Inferior parietal cortex (tissue), 1 donor: ENCODE measurements around the gene TMEM200C.
"Not testable (repeated sequence)": the region's sequence is repeated elsewhere in the genome, so short reads cannot be mapped to it uniquely, and the experiment has no call there.

Experiments
- DNase-seq: peaks from one replicate; pipeline ENCODE4 v3.0.0-alpha.2; 2016; ENCODE audit errors: extremely low spot score

The TMEM200C gene

DNA sequence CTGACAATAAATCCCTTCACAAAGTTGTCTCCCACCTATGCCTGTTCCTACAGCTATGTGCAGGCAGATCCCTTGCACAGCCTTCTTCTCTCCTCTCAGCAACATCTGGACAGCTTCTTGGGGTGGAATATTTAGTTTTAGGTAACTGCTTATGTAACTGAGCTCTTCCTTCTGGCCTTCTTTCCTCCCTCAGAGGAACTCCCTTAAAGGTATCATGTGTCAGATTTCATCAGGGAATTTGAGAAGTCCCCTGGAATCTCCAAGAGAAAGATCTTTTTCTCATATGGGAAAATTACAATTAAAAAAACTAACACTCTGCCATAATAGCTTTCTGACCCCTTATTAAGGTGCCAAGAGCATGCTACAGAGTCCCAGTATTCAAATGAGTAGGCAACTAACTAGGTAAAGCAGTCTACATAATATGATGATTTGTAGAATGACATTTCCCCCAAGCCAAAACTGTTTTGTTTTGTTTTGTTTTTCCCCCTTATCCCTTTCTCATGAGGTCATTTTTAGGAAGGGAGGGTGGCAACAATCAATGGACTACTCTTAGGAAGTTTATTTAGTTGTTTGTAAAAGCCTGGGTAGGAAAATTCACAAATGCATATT is 2.4 kb downstream of the TMEM200C start:
- DNase-seq: no peak

DNA sequence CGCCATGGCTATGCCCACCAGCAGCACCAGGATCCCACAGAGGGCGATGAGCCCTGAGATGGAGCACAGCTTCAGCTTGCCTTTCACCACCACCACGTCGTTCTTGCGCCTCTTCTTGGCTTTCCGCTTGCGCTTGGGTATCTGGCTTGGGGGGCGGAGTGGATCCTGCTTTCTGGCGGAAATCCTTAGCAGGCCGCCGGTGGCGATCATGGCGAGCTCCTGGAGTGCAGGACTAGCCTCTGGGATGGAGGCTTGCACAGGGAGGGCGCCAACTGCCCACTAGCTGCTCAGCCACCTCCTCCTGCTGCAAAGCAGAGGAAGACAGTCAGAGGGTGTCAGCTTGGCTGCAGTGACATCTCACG is 3.5 kb downstream of the TMEM200C start:
- no peak for DNase-seq

DNA sequence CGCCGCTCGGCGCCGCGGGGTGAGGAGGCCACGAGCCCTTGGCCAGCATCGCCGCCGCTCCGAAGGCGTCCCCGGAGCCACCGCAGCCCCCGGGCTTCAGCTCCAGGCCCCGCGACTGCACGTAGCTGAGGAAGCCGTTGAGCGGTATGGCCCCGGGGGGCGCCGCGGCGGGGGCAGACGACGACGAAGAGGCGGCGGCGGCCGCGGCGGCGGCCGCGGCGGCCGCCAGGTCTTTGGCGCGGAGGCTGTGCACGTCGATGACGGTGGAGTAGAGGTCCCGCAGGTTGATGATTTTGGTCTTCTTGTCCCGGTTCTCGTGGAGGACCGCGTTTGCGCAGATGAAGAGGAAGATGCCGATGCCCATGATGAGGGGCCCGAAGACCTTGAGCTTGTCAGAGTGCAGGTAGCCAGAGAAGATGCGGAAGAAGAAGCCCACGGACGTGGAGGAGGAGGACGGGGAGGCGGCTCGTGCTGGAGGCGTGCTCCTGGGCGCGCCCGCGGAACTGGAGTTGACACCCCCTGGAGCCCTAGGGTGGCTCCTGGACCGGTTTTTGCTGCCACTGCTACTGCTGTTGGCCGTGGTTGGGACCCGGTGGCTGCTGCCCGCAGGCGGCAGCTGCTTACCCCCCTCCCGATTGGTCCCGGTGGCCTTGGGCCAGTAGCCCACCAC is 4.0 kb downstream of the TMEM200C start:
- no peak for DNase-seq

DNA sequence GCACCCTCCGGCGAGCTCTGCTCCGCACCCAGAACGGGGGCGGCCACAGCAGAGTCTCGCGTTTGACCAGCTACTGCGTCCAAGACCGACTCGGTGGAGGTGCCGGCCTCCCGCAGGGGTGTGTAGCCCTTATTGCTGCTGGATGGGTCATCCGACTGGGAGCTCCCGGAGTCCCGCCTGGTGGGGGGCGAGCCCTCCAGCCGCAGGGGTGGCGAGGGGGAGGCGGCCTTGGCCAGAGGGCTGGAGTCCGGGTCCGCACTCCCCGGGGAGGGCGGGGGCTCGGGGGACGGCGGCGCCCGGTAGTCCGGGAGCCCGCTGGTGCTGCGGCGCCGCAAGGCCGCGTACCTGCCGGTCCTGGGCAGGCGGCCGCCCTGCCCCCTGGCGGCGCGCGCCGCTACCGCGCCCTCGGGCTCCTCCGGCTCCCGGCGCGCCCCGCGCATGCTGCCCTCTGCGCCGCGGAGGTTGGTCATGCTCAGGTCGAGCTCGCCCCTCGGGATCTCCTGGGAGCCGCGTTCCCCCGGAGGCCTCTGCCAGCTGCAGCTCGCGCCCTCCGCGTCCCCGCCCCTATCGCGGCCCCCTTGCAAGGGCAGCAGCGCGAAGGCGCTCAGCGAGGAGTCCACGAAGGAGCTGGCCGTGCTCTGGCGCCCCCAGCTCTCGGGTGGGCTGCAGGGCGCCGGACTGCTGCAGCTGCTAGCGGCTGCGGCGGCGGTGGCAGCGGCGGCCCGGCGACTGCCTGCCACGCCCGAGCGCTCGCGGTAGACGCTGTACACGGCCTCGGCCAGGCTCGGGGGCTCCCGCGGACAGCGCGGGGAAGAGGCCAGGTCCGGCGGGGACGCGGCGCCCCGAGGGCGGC is 4.8 kb downstream of the TMEM200C start:
- no peak for DNase-seq

DNA sequence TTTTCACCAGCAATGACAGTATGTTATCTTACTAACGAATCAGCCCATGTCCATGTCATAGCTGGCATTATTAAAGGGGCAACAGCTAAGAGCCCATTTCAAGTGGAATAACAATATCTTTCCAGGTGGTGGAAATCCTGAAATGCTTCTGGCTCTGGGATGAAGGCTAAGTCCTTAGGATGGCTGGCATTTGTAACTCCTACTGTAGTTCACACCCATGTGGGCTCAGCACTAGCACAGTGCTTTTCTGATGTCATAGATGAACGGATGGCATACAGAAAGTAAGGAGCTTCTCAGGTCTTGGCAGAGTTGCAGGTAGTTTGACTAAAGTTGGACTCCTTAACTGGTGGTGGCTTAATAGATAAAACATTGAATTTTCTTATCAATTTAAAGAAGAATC is 10.0 kb downstream of the TMEM200C start:
- DNase-seq: no peak

DNA sequence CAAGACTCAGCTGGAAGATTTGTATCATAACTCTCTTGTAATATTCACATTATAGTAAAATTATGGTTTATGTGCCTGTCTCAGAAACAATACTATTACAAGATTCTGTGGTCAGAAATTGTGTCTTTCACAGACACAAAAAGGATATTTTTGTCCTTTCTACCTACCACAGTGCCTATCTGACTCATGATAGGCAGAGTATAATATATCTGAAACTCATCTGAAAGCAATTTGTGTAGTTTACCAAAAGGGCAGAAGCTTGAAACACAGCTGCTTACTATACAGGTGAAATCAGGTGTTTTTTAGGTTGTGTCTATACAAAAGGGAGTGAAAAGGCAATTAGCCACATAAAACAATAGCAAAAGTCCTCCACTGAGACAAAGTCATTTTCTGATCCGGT is 10.9 kb downstream of the TMEM200C start:
- no peak for DNase-seq

DNA sequence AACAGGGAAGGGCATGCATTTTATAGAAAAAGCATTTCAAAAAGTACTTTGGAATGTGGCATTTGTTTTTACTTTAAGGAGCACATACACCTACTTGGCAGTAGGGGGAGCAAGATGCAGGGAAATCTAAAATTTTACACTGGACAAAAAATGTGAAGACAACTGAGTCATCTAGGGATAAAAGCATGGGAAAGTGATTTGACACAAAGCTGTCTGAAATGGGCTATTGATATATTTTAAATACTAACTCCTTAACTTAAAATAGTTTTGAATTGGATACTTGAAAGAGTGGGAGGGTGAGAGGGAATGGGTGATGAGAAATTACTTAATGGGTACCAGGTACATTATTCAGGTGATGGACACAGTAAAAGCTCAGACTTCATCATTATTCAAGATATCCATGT is 15.8 kb downstream of the TMEM200C start:
- DNase-seq: peak; percentile 66

DNA sequence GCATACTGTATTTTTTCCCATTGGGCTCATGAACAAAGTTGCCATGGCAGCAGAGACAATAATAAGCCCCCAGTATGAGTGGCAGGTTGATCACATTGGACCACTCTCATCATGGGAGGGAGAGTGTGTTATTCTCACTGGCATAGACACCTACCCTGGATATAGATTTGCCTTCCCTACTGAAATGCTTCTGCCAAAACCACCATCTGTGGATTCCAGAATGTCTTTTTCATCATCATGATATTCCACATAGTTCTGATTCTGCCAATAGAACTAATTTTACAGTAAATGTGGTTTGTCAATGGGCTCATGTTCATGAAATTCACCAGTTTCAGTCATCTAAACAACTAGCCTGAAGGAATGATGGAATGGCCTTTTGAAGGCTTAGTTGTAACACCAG is 18.4 kb downstream of the TMEM200C start:
- no peak for DNase-seq

DNA sequence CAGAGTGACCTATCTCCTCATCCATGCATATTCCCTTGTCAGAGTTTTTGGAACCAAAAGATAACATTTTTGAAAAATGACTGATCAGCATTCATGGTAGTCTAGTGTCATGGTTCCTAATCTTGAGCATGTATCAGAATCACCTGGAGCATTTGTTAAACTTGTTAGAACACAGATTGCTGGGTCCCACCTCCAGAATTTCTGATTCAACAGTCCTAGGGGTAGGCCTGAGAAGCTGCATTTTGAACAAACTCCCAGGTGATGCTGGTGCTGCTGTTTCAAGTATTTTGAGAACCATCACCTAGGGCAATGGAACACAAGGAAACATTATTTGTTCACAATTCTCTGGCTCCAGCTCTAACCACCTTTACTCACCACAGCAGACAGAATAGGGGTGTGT is 21.0 kb downstream of the TMEM200C start:
- DNase-seq: no peak

DNA sequence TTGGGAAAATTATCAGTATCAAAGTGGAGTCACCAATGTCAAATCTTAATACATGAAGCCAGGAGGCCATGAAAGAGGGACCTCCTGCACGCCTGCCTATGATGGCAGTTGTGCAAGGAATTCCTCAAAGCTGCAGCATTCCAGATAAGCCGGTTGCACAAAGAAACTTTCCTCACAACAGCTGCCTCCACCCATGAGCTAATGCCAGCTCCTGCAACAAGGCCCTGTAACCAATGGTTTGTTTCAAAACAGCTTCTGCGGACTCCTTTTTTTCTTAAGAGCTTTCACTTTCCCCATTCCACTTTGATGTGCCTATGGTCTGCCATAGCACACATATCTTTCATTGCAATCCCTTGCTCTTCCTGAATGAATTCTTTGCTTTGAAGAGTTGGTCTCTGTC is 22.4 kb downstream of the TMEM200C start:
- DNase-seq: no peak

DNA sequence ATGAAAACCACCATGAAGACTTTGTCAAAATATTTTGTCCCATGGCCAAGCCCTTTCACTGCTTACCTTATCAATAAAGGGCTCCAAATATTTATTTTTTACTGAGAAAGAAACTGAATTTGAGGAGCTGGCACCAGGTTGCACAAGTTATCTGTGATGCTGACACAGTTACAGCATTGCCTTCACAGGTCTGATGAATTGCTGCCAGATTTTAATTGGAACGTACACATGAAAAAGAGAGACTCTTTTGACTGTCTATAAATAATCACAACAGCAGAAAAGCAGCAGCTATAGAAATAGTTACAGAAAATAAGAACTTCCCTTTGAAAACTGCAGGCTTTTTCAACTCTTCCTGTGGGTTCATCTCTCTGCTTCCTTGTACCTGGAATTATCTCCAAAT is 23.9 kb downstream of the TMEM200C start:
- no peak for DNase-seq

DNA sequence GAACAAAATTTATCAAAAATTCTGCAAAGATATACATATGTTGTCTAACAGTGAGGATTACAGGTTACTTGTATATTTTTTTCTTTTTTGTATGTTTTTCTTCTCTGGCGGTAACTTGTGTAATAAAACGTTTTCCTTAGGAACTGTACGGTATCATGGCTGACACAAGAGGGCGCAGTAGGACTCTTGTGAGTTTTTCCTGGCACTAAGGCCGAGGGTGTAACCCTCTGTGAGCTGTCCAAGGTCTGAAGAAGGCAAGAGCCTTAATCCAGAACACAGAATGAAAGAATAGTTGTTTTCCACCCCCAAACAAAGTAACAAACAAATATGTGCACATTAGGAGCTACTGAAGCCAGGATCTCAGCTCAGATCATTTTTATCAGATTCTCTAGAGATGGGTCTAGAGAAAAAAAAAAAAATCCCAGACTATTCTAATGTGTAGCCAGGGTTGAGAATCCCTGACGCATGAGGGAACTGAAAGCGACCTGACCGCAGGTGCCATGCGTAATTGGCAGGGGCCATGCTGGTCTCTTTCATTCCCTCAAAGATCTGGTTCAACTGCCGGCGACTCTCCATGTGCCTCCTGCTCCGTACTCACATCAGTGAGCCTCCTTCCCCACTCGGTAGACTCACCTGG is 27.0 kb downstream of the TMEM200C start:
- DNase-seq: peak; percentile 89

DNA sequence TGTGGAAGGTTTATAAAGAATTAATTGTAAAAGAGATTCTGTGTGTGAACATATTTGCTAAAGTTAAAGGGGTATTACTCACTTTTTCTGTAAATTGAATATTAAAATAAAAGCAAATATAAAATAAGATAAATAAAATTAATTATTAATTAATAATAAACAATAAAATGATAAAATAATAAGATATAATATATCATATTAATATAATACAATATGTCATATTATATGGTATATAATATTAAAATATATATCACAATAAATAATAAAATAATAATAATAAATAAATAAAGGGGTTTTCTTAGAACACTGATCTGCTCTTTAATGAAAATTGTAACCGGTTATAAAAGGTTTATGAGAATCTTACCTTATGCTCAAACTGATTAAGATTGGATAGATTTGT is 29.8 kb downstream of the TMEM200C start:
- no peak for DNase-seq

DNA sequence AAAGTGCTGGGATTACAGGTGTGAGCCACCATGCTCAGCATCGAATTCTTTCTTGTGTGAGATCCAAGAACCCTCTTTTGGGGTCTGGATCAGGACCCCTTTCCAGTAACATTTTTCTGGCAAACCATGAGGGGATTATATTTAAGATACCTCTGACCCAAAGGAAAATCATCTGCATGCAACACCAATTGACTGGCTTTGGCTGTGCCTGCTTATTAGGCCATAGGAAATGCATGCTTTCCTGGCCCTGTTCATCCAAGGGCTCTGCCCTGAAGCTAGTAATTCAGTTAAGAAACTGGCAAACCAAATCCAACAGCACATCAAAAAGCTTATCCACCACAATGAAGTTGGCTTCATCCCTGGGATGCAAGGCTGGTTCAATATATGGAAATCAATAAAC is 33.2 kb downstream of the TMEM200C start:
- not testable (repeated sequence) for DNase-seq

DNA sequence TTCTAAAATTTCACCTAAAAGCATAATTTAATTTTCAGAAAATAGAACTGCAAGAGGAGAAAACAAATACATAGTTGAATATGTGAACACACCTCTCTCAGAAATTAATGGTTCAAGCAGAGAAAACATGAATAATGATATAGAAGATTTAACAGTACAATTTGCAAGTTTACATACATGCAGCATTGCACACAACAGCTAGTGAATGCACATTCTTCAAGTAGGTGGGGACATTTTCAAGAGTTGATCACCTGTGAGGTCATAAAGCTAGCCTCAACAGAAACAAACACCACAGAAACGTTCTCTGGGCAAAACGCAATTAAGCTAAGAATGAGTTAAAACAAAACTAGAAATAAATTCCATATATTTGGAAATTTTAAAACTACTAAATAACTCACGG is 38.1 kb downstream of the TMEM200C start:
- DNase-seq: no peak

DNA sequence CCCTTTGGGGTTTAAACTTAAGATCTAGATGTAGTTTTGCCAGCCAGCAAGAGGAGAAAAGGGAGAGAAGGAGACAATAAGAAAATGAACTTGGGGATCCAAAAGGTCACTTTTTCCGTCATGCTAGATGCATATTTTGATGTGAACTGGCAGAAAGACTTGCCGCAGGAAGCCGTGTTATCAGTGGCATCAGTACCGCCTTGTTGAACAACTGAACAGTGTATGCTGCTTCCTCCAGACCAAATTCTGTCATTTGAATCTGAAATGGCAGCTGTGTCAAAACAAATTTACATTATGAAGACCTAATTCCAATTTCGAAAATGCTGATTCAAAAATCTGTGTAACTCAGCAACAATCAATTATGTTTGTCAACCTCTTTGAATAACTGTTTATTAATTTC is 42.1 kb downstream of the TMEM200C start:
- DNase-seq: no peak

DNA sequence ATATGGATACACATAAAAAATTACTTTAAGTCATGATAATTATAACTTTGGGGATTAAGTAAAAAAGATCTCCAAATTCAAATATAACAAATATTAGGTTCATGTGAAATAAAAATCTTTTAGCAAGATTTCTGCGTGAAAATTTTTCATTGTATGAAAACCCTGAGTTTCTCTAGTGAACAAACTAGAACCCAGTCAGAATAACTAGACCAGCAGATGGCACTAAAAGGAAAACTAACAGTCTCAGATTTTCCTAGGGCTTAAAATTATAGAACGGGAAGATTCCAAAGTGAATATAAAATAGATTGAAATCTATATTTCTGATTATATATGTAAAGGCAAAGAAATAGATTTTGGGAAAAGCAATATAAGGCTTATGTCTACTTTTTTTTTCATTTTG is 43.3 kb downstream of the TMEM200C start:
- peak; percentile 34 for DNase-seq

DNA sequence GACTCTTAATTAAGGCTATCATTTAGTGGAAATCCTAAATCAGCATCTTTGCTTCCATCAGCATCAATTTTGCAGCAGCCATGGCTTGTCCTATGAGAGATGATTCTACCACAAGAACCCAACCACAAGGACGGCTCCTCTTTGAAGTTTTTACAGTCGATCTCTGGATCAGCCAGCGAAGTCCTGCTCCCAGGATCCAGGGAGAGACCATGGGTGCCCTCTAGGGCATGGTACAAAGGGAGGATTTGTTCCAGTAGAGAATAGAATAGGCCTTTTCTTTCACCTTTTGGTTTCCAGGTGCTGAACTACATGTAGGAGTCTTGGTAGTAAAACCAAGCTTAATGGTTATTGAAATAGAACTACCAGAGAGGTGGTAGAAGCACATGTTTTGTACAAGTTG is 52.7 kb downstream of the TMEM200C start:
- no peak for DNase-seq

DNA sequence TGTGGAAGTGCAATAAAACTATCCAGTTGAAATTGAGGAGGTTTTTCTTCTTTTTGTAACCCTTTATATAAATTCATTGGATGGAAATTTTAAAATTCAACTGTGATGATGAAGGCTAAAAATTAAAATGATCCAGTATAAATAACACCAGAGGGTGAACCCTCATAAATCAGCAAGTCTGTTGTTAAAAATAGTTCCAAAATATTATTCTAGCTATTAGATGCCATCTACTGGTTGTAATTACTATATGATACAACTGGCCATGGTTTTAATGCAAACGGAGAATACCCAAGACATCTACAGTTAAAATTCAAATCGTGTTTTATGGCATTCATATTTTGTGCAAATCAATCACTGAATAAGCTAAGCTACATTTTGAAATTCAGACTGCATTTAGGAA is 53.8 kb downstream of the TMEM200C start:
- DNase-seq: no peak

DNA sequence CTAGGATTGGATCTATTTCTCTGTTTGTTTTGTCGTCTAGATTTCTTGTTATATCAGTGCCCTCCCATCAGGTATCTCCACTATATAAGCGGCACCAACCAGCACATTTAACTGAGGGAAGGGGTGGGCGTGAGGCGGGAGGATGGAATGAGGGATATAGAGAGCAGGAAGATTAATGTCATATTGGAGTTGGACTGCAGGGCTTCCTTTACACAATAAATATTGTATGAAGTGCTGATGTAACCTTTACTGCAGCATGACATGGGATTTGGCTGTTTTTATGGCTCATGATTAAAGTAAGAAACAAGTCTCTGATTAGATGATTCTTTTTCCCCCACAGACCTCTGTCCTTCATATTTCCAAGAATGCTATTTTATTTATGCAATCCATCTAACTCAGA is 54.8 kb downstream of the TMEM200C start:
- DNase-seq: no peak

DNA sequence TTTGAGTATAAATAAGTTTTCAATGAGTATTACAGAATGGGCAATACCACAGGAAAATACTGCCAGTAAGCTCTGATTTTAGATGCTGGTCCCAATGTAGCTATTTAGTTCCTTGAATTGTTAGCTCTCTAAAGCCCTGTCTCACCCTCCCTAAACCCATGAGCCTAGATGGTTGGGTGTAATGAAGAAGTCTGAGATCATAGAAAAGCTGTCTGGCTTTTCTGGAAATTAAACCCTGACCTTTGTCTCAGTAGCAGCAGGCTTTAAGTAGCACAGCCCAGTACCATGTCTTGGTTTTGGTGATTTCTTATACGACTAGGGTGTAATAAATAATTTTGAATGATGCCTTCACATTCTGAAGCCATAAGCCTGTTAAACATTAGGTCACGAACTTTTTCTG is 55.3 kb downstream of the TMEM200C start:
- DNase-seq: no peak

DNA sequence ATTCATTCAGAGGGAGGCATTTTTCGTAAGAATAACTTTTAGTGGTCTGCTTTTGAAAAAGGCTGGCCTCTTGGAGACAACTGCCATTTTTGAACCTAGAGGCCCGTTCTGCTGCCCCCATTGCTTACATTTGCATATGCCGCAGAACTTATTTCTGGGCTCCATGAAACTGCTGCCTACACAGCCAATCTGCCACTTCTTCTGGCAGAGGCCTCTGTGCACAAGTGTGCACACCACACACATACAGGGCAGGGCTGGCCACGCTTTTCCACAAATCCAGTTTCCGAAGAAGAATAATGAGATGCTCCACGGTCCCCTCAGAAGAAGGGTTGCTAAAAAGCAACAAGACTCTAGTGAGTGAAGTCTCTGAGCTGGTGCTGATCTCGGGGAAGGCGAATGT is 56.2 kb downstream of the TMEM200C start:
- DNase-seq: no peak
